ENCODE data around the gene MOSMO. TPM values are rescaled to one million over a fixed set of nuclear protein-coding genes. Genes with fewer than 3 reads are reported as not detected.
"Not testable (repeated sequence)": the region's sequence is repeated elsewhere in the genome, so short reads cannot be mapped to it uniquely, and the experiment has no call there.

Gene MOSMO
- polyA plus RNA-seq, 1 experiment, result 7.3 TPM

DNA sequence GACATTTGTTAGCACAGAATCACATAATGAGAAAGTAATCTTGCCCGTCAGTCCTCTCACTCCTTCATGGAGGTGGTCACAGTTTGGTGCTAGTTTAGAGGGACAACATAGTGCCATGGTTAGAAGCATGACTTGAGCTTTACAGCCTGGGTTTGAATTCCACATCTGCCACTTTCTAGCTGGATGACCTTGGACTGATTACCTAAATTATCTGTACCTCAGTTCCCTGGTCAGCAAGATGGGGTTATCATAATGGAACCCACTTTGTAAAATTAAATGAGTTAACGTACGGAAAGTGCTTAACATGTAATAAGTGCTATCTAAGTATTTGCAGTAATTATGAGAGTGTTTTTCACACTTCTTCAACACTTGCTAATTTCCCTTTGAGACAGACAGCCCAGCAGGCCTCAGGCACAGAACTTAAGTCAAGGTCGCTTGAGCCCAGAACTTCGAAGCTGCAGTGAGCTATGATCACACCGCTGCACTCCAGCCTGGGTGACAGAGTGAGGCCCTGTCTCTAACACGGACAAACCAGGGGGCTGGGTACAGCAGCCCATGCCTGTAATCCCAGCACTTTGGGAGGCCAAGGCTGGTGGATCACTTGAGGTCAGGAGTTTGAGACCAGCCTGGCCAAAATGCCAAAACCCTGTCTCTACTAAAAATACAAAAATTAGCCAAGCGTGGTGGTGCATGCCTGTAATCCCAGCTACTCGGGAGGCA is 91.5 kb downstream of the MOSMO start:
- CTCF ChIA-PET, result interaction anchor here (0.5 to 5.9 kb wide), 20 partner anchors 11 to 390 kb away, joined by 3 to 84 read pairs (median 8); partner anchors contain the start of genes MOSMO and PDZD9
- H3K4me3 ChIP-seq (ENCODE audit: low read depth, low read length), result no peak overlapping the region

GRCh38 chr16:22103441-22103840 is 95.5 kb downstream of the MOSMO start:
- peaks cover 1% of the 10 kb centered on the region for H3K27me3 ChIP-seq (ENCODE audit: control insufficient read depth, insufficient read depth, low read length)
- H3K36me3 ChIP-seq (ENCODE audit: control insufficient read depth, insufficient read depth, low read length), result no peaks in the 10 kb centered on the region
- TF ChIP-seq, protein P1, sequence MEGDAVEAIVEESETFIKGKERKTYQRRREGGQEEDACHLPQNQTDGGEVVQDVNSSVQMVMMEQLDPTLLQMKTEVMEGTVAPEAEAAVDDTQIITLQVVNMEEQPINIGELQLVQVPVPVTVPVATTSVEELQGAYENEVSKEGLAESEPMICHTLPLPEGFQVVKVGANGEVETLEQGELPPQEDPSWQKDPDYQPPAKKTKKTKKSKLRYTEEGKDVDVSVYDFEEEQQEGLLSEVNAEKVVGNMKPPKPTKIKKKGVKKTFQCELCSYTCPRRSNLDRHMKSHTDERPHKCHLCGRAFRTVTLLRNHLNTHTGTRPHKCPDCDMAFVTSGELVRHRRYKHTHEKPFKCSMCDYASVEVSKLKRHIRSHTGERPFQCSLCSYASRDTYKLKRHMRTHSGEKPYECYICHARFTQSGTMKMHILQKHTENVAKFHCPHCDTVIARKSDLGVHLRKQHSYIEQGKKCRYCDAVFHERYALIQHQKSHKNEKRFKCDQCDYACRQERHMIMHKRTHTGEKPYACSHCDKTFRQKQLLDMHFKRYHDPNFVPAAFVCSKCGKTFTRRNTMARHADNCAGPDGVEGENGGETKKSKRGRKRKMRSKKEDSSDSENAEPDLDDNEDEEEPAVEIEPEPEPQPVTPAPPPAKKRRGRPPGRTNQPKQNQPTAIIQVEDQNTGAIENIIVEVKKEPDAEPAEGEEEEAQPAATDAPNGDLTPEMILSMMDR (IDR thresholded peaks at IDR 0.05; ENCODE audit: insufficient read depth, low read depth, low read length), result no peak
- no peak overlapping the region for H3K4me3 ChIP-seq (ENCODE audit: low read depth, low read length)
- CTCF ChIA-PET, result interaction anchor here (0.6 to 5.9 kb wide), 2 partner anchors 14 to 104 kb away, joined by 3 to 84 read pairs; partner anchors contain the start of gene PDZD9
- POLR2A ChIA-PET, result no interaction called here
- DNase-seq (ENCODE audit: low read depth), result no peak

More for the DNA sequence above, 91.5 kb downstream of the MOSMO start:
- H3K36me3 ChIP-seq (ENCODE audit: control insufficient read depth, insufficient read depth, low read length), result no peaks in the 10 kb centered on the region
- DNase-seq (ENCODE audit: low read depth), result no peak
- H3K27me3 ChIP-seq (ENCODE audit: control insufficient read depth, insufficient read depth, low read length), result no peaks in the 10 kb centered on the region
- POLR2A ChIA-PET, result interaction anchor here (0.5 to 0.6 kb wide), 2 partner anchors 10 to 157 kb away, joined by 3 to 4 read pairs; no protein-coding TSS in a partner anchor
- TF ChIP-seq, protein P1 (IDR thresholded peaks at IDR 0.05; ENCODE audit: insufficient read depth, low read depth, low read length), result no peak

DNA sequence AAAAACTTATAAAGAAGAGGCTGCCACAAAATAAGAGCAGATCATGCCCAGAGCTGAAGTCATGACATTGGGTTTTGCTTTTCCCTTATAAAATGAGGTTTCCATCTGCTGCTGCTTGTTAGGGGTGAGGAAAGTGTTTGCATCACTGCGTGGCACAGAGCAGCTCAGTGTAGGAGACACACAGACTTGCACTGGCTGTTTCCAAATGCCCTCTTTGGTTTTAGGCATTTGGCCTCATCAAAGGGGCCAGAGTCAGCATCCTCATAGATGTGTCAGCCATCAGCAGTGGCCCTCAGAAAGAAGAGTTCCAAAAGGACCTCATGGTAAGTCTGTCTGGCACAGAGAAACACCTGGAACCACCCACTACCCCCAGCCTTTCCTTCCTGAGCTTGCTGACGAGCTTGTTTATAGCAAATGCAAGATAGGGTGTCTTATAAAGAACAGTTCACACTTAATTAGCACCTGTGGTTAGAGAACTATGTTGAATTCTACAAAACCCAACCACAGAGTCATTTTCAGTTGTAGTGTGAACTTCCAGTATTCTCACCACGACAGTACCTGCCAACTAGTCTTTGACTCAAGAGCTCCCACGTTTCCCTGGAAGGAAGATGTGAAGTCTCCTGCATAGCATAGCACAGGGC is 101.5 kb downstream of the MOSMO start:
- TF ChIP-seq, protein P1 (IDR thresholded peaks at IDR 0.05; ENCODE audit: insufficient read depth, low read depth, low read length), result no peak
- DNase-seq (ENCODE audit: low read depth), result no peak
- ChIA-PET CTCF (interaction anchor here (0.9 to 3.9 kb wide), 3 partner anchors 9 to 109 kb away, joined by 5 to 25 read pairs (median 6); no protein-coding TSS in a partner anchor), POLR2A (interaction anchor here (0.6 kb wide), 1 partner anchor 10 kb away, joined by 4 read pairs; no protein-coding TSS in a partner anchor)
- Histone ChIP-seq H3K27me3 (ENCODE audit: control insufficient read depth, insufficient read depth, low read length) (peaks cover 10% of the 10 kb centered on the region), H3K4me3 (ENCODE audit: low read depth, low read length) (no peak overlapping the region), H3K36me3 (ENCODE audit: control insufficient read depth, insufficient read depth, low read length) (no peaks in the 10 kb centered on the region)

- POLR2A ChIA-PET; DNase-seq (ENCODE audit: low read depth): not testable (repeated sequence)
- CTCF ChIA-PET, result interaction anchor here (1.3 to 3.9 kb wide), 3 partner anchors 10 to 77 kb away, joined by 3 to 25 read pairs (median 5); no protein-coding TSS in a partner anchor
Observed at GRCh38 chr16:22111629-22112028, 103.7 kb downstream of the MOSMO start.

DNA sequence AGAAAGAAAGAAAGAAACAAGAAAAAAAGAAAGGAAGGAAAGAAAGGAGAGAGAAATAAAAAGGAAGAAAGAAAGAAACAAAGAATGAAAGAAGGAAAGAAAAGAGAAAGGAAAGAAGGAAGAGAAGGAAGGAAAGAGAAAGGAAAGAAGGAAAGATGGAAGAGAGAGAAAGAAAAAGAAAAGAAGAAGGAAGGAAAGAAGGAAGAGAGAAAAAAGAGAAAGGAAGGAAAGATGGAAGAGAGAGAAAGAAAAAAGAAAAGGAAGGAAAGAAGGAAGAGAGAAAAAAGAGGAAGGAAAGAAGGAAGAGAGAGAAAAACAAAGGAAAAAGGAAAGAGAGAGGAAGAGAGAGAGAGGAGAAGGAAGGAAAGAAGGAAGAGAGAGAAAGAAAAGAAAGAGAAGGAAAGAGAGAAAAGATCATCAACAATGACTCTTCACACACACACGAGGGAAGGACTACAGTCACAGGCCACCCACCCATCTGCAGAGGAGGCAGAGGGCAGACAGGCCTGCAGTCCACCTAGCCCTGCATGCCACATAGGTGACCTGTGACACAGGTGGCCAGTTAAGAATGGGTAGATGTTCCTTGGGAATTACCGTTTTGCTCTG is 108.3 kb downstream of the MOSMO start:
- ChIA-PET POLR2A (no interaction called here), CTCF (no interaction called here)

More at GRCh38 chr16:22111629-22112028, 103.7 kb downstream of the MOSMO start:
- not testable (repeated sequence) for H3K4me3 ChIP-seq (ENCODE audit: low read depth, low read length); H3K36me3 ChIP-seq (ENCODE audit: control insufficient read depth, insufficient read depth, low read length)
- H3K27me3 ChIP-seq (ENCODE audit: control insufficient read depth, insufficient read depth, low read length), result peaks cover 10% of the 10 kb centered on the region

More for the DNA sequence above, 108.3 kb downstream of the MOSMO start:
- H3K4me3 ChIP-seq (ENCODE audit: low read depth, low read length), result no peak overlapping the region
- DNase-seq (ENCODE audit: low read depth), result no peak
- TF ChIP-seq, protein P1 (IDR thresholded peaks at IDR 0.05; ENCODE audit: insufficient read depth, low read depth, low read length), result no peak
- no peaks in the 10 kb centered on the region for H3K36me3 ChIP-seq (ENCODE audit: control insufficient read depth, insufficient read depth, low read length)
- H3K27me3 ChIP-seq (ENCODE audit: control insufficient read depth, insufficient read depth, low read length), result 0 out of 2 replicates have a peak, but pooled peaks cover 1% of the 10 kb centered on the region

Measured in BJ (cell line).